HG03432 (cell line): ENCODE results near the gene SHBG.

Experiments
- ATAC-seq: cut with Tn5 transposase; IDR thresholded peaks from one replicate; pipeline ENCODE4 v1.9.1; 2021; ENCODE audit warnings: mild to moderate bottlenecking, moderate library complexity; ENCODE audit not compliant: unreplicated experiment

SHBG gene

DNA sequence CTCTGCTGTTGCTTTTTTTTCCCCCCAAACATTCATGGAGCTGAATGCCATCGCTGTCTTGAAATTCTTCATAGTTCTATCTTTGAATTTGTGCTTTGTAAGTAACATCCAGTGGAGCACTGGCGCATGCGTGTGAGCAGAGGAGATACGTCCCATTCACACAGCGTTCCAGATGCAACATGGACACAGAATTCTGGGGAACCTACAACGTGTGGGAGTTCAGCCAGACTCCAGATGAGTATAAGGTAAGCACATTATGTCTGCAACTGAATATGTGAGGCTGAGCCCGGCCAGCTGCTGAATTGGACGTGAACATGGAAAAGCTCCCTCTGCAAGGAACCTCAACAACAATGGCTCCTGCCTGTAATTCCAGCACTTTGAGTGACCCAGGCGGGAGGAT is 16.5 kb downstream of the SHBG start:
- ATAC-seq: no peak

DNA sequence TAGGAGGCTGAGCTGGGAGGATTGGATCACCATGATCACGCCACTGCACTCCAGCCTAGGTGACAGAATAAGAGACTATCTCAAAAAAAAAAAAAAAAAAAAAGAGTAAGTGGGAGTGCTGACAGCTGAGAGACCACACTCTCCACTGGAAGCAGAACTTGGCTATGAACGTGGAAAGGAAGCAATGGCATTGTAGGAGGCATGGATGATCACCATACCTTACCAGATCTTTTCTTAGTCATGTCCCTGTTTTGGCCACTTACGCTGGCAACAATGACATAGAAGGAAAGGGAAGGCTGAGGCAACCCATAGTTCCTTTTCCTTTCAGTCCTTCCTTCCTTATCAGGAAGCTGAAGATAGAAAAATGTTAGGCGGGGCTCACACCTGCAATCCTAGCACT is 17.1 kb downstream of the SHBG start:
- ATAC-seq: no peak

DNA sequence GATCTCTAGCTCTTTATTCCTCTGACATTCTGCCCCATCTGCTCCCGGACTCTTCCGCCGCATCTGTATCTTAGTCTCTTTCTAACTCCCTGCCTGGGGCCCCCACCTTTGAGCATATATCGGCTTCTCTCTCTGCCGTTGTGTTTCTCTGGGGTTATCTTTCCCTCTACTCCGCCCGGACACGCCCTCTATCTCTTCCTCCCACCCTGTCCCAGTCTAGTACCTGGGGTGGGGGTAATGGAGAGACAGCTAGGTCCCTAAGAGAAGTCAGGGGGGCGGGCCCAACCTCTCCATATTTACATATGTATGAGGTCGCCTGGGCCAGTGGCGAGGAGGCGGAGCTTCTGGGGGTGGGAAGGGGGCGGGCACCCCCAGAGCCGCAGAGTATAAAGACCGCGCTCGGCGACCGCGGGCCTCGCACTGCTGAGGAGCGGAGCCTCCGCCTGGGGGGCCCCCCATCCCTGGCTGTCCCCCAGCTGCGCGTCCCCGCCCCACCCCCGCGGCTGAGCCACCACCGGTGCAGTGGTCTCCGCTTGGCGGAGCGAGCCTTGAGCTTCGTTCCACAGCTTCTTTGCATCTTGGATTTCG is 20.7 kb downstream of the SHBG start, which contains the start of gene ATP1B2:
ATP1B2 (plus strand) TSS at position 418 of the 588 bp plus-strand sequence. CDS start 593 bp downstream, outside the sequence.
- ATAC-seq: no peak

DNA sequence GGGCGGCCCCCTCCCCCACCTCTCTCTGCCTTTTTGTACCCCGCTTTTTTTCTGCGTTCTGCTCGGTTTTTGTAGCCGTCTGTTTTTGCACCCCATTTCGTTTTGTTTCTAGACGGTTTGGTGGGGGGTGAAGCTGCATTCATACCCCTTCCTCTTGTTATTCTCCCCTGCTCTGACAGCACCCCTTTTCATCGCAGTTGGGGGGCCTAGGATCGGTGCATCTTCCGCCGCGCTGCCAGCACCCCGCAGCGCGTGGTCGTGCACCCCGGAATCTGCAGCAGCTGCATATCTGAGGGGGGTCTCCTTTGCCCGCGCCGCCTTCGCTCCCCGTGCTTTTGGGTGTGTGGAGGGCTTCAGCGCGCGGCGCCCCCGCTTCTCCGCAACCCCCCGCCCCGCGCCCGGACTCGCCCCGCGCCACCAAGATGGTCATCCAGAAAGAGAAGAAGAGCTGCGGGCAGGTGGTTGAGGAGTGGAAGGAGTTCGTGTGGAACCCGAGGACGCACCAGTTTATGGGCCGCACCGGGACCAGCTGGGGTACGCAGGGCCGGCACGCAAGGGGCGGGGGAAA is 21.2 kb downstream of the SHBG start:
- ATAC-seq: no peak

DNA sequence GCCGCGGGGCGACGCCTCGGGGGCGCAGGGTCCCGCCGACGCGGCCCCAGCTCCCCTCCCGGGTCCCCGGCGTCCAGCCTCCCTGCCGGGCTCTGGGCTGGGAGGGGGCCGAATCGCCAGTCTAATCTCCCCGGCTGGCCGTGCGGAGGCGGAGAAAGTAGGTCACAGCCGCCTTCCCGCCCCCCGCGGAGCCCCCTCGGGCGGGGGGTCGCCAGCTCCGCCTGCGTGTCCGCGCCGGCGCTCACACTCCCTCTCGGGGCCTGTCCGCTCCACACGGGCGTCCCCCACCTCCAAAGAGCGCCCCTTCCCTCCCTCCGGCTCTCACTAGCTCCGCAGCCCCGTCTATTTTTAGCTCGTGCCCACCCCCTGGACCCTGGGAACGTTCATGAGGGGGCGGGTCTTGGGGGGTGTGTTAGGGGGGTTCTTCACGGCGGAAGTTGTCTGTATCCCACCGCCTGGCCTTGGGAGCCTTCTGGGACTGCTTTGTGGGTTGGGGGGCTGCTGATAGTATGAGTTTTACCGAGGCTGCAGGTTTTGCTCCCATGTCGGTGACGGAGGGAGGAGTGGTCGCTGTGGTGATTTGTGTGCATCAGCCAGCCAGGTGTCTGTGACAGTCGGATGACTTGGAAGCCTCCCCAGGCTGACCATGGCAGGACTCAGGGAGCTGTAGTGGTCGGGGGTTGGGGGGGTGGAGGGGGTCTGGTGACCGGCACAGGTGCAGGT is 21.9 kb downstream of the SHBG start:
- no peak for ATAC-seq

DNA sequence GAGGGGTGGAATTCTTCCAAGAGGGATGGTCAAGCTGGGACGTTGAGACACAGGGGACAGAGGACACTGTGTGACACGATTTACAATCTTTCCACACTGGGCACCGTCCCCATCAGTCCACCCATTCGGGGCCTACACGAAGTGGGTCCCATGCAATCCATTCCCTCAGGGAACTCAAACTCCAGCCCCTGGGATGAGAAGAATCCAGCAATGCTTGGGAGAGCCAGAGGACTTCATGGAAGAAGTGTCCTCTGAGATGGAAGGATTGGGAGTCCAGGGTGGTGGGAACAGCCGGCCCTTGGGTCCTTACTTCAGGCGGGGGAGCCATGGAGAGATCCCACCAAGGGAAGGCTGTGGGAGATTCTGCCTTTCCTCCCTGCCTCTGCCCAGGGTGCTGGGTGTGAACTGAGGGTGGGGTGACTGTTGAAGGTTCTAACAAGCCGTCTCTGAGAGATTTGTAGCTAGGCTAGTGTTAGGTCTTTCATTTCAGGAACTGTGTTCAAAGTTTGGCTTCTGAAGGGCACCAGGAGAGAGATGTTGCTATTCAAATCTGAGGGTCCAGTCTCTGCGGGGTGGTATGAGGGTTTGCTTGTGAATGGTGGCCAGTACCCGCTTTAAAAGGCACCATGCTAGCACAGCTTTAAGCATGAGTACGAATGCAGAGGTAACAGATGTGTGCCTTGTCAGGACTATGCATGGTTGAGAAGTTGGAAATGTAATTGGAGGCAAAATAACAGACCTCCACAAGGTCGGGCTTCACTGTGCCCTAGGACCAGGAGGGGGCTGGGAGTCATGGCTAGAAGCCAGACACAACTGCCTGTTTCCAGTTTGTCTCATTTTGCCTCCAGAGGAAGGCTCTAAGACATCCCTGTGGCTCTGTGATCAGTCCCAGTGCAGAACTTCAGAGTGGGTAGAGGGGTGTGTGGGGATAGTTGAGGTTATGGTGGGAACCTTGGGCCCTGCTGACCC is 22.7 kb downstream of the SHBG start:
- ATAC-seq: no peak

DNA sequence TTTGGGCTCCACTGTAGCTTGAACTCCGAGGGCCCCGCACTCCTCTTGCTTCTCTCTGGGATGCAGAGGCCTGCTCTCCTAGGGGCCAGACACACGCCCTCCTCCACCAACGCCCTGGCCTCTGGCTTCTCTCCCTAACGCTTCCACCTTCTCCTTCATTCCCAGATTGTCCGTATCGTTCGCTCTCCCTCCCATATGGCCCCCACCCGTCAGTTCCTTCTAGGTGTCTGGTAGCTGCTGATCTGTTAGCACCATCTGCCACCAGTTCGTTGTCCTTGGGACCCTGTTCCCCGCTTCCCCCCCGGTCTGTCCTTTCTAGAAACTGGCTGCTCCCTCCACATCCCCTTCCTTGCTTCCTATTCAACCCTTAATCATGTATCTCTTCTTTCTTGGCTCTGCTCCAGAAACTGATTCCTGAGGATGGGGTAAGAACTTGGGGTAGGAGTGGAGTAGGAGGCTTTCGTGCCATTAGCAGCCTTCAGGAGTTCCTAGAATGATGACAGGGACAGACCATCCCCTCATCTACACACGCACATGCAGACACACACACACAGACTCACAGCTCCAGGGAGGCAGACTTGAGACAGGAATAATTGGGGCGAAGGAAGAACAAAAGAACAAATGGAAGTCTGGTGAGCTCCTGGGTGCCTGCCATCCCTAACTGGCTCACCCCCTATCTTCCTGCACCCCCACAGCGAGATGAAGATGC is 25.1 kb downstream of the SHBG start:
- ATAC-seq: no peak

DNA sequence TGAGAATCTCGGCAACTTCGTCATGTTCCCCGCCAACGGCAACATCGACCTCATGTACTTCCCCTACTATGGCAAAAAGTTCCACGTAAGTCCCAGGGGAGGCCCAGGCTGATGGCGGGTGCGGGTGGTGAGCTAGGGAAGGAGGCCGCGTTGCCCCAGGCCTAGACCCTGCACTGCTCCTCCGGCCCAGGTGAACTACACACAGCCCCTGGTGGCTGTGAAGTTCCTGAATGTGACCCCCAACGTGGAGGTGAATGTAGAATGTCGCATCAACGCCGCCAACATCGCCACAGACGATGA is 25.6 kb downstream of the SHBG start:
- ATAC-seq: no peak

DNA sequence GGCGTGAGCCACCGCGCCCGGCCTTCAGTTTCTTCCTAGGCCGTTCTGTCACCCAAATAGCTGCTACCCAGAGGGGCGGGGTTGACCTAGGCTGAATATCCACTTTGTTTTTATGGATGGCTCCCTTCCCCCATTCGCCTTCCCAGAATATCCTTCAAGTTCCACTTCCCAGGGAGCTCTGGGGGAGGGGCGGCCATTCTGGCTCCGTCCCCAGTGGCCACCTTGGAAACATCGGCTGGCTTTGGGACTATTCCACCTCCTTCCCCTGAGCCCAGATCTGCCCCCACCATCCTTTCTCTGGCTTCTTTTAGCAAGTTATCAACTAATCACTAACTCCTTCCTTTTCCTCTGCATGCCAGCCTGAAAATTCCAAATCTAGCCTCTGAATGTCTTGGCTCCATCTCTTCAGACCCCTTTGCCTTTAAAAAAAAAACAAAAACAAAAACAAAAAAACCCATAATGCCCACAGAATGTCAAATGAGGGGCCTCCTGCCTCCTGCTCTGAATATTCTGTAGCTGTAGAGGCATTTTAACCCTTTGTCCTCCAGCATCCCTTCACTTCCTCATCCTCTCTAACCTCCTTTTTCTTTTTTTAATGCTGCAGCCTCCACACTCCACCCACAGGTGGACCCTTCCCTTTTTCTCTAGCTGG is 27.1 kb downstream of the SHBG start:
- no peak for ATAC-seq

DNA sequence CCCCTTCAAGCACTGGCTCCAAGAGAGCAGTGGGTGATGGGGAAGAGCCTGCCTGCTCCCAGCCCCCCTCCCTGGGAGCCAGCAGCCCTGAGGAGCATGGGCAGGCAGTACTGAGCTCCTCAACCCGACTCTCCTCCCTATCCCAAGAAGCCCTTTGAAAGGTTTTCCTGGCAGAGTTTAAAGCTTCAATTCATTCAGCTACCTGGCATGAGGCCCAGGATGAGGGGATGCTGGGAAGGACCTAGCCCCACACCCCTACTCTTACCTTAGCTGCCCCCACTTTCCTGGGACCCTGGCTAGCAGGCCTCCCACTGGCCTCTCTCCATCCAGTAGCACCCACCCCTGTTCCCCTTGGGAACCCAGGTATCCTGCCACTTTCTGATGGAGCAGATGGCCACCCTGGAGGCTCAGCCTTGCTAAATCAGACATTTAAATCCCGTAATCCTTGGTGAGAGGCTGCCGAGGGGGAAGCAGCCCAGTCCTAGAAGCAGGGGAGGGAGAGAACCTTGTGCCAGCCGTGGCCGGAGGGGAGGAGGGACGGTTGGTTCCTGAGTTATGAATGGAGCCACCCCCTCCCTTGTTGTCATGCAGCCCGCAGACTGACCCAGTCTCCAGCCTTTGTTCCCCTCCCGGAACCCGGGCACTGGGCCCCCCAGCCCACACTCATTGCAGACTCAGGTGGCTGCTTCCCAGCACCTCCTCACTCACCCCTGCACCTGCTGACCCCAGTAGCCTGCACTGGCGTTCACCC is 37.9 kb downstream of the SHBG start:
- ATAC-seq: no peak

DNA sequence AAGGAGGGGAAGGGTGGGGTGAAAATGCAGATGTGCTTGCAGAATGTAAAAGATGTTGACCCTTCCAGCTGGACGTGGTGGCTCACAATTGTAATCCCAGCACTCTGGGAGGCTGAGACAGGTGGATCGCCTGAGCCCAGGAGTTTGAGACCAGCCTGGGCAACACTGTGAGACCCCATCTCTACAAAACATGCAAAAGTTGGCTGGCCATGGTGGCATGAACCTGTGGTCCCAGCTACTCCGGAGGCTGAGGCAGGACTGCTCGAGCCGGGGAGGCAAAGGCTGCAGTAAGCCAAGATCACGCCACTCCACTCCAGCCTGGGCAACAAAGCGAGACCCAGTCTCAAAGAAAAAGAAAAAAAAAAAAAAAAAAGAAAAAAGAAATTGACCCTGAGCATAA is 38.5 kb downstream of the SHBG start:
- no peak for ATAC-seq

DNA sequence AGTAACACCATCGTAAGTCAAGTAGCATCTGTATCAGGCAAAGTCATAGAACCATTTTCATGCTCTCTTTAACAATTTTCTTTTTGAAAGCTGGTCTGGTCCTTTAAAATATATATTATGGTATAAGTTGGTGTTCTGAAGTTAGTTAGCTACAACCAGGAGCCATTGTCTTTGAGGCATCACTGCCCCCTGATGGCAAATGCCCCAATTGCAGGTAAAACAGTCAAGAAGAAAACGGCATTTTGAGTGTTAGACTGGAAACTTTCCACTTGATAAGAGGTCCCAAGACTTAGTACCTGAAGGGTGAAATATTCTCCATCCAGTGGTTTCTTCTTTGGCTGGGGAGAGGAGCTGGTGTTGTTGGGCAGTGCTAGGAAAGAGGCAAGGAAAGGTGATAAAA is 43.3 kb downstream of the SHBG start:
- ATAC-seq: no peak

DNA sequence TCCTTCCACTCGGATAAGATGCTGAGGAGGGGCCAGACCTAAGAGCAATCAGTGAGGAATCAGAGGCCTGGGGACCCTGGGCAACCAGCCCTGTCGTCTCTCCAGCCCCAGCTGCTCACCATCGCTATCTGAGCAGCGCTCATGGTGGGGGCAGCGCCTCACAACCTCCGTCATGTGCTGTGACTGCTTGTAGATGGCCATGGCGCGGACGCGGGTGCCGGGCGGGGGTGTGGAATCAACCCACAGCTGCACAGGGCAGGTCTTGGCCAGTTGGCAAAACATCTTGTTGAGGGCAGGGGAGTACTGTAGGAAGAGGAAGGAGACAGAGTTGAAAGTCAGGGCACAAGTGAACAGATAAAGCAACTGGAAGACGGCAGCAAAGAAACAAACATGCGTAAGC is 45.0 kb downstream of the SHBG start:
- ATAC-seq: no peak

DNA sequence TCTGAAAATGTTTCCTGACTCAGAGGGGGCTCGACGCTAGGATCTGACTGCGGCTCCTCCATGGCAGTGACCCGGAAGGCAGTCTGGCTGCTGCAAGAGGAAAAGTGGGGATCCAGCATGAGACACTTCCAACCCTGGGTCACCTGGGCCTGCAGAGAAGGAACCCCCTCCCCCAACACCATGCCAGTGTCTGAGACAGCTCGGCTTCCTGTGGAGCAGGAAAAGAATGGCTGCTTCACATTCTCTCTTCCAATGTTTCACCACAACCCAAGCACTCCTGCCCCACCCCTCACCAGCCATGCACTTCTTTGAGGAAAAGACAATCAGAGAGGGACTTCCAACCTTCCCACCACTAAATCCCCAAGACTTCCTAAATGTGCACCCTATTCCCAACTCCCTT is 46.6 kb downstream of the SHBG start:
- ATAC-seq: no peak

DNA sequence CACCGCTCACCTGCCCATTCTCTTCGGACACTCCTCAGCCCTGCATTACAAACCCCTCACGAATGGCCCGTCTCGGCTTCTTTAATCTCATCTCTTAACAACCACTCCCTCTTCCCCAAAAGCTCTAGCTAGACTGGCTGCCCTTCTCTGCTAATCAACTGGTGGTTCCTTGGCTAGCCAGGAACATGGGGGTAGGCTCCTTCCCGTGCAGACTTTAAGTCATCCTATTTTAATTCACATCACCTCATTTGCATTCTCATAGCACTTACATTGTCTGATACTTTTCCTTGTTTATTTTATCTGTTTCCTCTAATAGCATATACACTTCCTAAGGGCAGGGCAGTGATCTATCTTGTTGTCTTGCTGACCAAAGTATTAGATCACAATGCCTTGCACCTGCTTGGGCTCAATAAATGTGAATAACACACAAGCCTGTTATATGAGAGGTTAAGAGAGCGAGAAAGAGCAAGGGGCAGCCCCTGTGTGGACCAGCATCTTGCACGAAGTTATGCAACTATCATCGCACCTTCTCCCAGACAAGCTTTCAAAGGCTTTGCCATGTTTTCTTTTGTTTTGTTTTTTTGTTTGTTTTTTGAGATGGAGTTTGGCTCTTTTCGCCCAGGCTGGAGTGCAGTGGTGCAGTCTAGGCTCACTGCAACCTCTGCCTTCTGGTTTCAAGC is 47.6 kb downstream of the SHBG start:
- no peak for ATAC-seq
